SK-MEL-5 (cell line): ENCODE data around the gene LIN9. TPM values are rescaled to one million over a fixed set of nuclear protein-coding genes. Genes with fewer than 3 reads are reported as not detected.
A peak's percentile ranks its signal among the peaks of the same experiment; 100 is the strongest.
"Not testable (repeated sequence)": the region's sequence is repeated elsewhere in the genome, so short reads cannot be mapped to it uniquely, and the experiment has no call there.

Source experiments
- DNase-seq: peaks from one replicate; pipeline ENCODE4 v3.0.0-alpha.2; 2016; ENCODE audit warnings: low read depth, low spot score
- in situ Hi-C: cut with HindIII; loops from 2 replicates; pipeline ENCODE4 v1.10.0; 2016; ENCODE audit warnings: low sequenced_read_pairs, high pct_unique_total_duplicates, low pct_unique_long_range_greater_than_20kb
- total RNA-seq: library from RNA; depleted of rRNA; stranded (reverse); fragments of >200 nt; shearing (Covaris generic); gene quantifications from 2 replicates; pipeline ENCODE4 v1.2.3, GENCODE V29; 2014; rRNA removed

LIN9 gene
- total RNA-seq, 1 experiment from 2014 or later = 7.6 TPM

DNA sequence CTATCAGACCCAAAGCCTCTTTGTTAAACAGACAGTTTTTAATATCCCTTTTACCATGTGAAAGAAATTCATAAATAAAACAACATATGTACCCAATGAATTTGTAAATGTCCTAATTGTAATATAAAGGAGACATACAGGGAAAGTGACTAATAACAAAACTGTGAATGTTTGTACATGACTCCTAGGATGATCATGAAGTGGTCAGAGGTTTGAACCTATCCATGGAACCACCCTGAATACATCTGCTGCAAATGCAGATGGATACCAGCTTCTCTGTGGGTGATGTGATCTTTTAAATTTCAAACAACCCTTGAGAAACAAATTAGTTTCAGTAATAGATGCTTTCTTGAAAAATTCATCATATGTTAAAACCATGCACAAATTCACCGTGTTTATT, 105.7 kb downstream of the LIN9 start:
- in situ Hi-C loops = no loop called here
- DNase-seq = no peak

DNA sequence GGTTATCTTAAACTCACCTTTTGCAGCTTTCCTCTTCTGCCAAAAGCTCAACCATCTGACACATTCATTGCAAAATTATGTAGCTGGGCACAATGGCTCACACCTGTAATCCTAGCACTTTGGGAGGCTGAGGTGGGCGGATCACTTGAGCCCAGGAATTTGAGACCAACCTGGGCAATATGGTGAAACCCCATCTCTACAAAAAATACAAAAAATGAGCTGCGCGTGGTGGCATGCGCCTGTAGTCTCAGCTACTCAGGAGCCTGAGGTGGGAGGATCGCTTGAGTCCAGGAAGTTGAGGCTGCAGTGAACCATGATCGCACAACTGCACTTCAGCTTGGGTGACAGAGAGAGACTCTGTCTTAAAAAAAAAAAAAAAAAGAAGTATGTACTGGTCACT, 106.3 kb downstream of the LIN9 start:
- in situ Hi-C loops, DNase-seq: not testable (repeated sequence)

DNA sequence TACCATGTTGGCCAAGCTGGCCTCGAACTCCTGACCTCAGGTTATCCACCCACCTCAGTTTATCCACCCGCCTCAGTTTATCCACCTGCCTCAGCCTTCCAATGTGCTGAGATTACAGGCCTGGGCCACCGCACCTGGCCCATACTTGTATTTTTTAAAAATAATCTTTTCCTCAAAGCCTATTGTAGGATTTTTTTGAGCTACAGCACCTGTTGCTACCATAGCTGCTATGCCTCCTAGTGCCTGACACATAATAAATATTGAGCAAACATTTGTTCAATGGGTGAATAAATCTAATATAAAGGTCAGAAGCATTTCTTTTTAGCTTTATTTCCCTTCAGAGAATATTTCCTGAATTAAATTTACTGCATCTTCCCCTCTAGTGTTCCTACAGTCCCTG, 106.7 kb downstream of the LIN9 start:
- in situ Hi-C loops = no loop called here
- DNase-seq = no peak

DNA sequence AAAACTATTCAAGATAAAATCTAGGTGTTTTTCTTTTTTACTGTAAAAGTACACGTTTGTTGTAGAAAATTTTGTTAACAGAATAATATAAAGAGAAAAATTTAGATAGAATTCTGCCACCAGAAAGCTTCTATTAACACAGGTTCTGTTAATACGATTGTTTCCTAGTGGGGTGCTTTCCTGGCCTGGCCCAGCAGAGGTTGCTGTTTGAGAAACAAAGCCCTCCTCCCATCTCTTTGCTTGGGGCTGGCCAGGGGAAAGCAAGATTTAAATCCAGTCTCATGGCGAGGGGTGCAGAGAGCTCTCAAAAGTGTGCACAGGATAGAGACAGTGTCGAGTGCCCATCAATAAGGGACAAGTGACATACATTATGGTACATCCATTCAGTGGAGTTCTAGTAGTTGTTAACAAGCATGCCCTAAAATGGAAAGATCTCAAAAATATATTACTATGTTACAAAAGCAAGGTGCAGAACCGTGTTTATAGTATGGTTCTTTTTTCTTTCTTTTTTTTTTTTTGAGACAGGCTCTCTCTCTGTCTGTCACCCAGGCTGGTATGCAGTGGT, 107.9 kb downstream of the LIN9 start:
- in situ Hi-C loops = no loop called here
- DNase-seq = peak; percentile 46

DNA sequence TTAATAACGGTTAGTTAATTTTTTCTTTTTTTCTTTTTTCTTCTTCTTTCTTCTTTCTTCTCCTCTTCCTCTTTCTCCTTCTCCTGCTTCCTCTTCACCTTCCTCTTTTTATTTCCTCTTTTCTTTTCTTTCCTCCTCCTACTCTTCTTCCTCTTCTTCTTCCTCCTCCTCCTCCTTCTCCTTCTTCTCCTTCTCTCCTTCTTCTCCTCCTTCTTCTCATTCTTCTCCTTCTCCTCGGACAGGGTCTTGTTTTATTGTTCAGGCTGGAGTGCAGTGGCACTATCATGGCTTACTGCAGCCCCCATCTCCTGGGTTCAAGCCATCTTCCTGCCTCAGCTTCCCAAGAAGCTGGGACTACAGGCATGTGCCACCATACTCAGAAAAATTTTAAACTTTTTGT, 109.0 kb downstream of the LIN9 start:
- no peak for DNase-seq
- in situ Hi-C loops = no loop called here

DNA sequence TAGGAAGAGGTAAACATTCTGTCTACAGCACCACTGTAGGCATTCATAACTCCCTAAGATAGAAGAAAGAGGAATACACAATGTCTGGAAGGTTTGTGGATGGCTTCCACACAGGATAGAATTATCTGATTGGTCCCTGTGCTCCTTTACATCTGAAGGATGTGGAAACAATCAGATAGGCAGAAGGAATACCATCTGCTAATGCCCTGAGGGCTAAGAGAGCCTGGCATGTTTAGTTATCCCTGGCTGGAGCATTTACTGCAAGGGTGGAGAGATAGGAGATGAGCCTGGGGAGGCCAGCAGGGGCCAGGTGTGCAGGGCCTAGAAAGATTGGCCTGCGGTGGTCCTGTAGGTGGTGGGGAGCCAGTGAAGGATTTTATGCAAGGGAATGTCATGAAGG, 113.8 kb downstream of the LIN9 start:
- in situ Hi-C loops = no loop called here
- DNase-seq = no peak

DNA sequence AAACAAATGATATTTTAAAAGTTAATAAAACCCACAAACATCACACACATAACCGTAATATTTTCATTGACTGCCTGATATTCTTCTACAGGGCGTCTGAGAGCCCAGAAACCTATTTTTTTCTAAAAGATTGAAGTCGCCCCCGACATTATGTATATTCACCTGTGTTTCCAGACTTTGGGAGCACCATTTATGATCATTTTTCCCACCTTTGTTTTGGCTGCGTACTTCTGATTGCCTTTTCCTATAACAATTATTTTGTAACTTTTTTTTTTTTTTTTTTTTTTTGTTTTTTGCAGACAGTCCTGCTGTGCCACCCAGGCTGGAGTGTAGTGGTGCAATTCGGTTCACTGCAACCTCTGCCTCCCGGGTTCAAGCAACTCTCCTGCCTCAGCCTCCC, 121.6 kb downstream of the LIN9 start:
- in situ Hi-C loops = no loop called here

DNA sequence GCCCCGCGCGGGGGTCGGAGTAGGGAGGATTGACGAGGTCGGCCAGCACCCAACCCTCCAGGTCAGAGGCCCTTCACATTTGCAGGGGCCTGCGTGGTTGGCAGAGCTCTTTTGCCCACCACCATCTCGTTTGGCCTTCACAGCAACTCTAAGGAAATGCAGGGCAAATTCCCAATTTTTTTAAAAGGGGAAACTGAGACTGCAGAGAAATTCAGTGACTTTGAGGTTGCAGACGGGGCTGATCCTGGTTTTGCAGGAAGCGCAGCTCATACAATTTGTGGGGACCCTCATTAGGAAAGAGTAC, 122.0 kb downstream of the LIN9 start:
- in situ Hi-C loops = no loop called here
- DNase-seq = no peak

More for the DNA sequence above, 121.6 kb downstream of the LIN9 start:
- DNase-seq = no peak

DNA sequence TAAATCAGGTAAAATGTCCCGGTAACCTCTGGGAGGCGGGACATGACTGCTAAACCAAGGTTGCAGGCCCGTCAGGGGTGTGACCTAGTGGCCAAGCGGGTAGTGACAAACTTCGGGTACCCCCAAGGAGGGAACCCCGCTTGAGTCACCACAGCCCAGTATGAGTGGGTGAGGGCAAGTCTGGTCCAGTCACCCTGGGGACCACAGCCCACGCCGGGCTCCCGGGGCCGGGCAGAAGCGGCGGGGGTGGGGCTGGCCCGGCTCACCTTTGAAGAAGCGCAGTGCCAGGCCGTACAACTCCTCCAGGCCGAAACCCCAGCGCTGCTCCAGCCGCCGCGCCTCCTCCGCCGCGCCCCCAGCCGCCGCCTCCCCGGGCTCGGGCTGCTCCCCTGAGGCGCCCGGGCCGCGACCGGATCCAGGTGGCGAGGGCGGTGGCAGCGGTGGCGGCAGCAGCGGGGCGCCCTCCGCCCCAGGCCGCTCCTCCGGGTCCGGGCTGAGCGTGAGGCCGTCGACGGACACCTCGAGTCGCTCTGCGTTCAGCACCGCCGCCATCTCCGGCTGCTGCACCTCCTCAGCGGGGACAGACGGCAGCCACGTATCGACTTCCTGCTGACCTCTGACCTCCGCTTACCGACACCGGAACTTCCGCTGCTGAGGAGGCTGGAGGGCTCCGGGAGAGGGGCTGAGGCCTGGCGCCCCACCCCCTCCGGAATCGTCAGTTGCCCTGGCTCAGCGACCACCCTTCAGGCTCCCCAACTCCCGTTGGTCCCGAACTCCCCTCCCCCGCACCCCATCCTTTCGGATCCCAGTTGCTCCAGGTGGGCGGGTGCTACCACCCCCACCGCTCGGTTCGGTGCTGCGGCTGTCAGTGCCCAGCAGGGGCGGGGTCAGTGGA, 122.6 kb downstream of the LIN9 start, which contains the start of gene ACBD3:
ACBD3 (minus strand) TSS at position 618 of the 895 bp plus-strand sequence; CDS start at position 552, 66 bp downstream.
- DNase-seq = peak; percentile 89
- in situ Hi-C loops = no loop called here

DNA sequence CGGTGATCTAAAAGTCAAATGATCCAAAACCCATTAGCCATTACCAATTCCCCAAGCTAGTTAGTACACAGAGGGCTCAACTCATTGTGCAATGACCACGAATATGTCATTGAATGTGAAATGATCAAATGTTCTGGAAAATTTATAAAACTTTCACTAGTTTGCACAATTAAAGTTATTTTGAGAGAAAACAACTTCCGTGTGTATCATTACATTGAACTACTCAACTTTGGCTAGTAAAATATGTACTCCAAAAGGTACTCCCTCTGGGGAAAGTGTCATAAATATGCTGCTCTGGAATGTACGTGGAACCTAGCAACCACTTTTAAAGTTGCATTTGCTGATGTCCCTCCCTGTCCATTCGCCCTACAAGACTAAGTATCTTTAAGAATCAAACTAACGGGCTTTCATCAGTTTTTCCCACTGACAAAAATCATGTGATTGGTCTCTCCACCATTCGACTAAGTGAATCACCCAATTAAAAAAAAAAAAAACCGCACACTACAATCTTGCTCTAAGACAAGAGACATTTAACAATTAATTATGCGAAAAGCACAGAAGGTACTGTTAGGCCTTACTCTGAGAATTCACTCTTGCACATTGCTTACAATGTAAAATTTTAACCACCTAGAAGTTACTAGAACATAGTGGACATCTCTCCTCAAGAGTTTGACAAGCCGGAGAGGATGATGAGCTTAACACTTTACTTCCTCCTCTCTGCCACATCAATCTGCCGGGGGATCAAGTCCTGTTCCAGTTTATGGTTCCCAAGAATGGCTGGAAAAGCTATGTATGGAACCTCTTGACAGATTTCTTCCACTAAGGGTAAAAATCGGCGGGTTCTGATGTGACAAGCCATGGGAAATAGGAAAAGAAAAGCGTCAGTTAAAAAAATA, 123.6 kb downstream of the LIN9 start:
- in situ Hi-C loops = no loop called here
- DNase-seq = peak; percentile 11

DNA sequence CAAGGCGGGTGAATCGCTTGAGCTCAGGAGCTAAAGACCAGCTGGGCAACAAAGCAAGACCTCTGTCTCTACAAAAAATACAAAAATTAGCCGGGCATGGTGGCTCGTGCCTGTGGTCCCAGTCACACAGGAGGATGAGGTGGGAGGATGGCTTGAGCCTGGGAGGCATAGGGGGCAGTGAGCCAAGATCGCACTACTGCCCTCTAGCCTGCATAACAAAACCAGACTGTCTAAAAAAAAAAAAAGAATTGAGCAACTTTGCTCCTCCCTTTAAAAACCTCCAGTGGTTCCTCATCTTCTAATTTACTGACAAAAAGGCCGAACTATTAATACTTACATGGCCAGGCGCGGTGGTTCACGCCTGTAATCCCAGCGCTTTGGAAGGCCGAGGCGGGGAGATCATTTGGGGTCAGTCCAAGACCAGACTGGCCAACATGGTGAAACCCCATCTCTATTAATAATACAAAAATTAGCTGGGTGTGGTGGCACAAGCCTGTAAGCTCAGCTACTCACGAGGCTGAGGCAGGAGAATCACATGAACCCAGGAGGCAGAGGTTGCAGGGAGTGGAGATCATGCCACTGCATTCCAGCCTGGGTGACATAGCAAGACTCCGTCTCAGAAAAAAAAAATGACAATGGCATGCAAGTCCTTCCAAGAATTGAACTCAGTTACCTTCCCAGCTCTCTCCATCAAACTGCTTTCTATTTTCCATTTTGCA, 126.8 kb downstream of the LIN9 start:
- in situ Hi-C loops = no loop called here
- DNase-seq = peak; percentile 73

Other genes with a start within 250 kb of the LIN9 start
- 217 and 228 TPM in 2 replicates for gene H3-3A, start 246.4 kb downstream of the LIN9 start, total RNA-seq
- gene ACBD3, start 122.4 kb downstream of the LIN9 start, total RNA-seq = 43.3 and 46.5 TPM in 2 replicates
- gene MIXL1, start 85.5 kb downstream of the LIN9 start, total RNA-seq = not detected in 2 replicates
- 140 and 142 TPM in 2 replicates for gene PARP1, start 98.9 kb upstream of the LIN9 start, total RNA-seq
- 0.27 and 0.32 TPM in 2 replicates for gene STUM, start 239.6 kb upstream of the LIN9 start, total RNA-seq